OCI-LY1 (cell line): Measurements from ENCODE around the gene FERMT1.

Experiments
- H2AFZ ChIP-seq: fragments of 200-600 bp; sonication (generic), shearing (Covaris generic); 2 replicates; pipeline ENCODE4 v1.6.0; 2014; ENCODE audit warnings: antibody characterized with exemption, mild to moderate bottlenecking, low read length
- H3F3A ChIP-seq: fragments of 200-600 bp; sonication (generic), shearing (Covaris generic); 2 replicates; pipeline ENCODE4 v1.6.0; 2014; ENCODE audit warnings: mild to moderate bottlenecking, antibody characterized with exemption, low read length, moderate library complexity; ENCODE audit not compliant: insufficient read depth
- H3K27ac ChIP-seq: fragments of 200-600 bp; sonication (generic); 2 replicates; pipeline ENCODE4 v1.5.1; 2014; ENCODE audit warnings: low read length, mixed run types, mild to moderate bottlenecking, low read depth; ENCODE audit not compliant: poor library complexity, severe bottlenecking
- H3K27me3 ChIP-seq: fragments of 200-600 bp; sonication (generic); 2 replicates; pipeline ENCODE4 v1.6.0; 2014; ENCODE audit warnings: antibody characterized with exemption, mild to moderate bottlenecking, low read length, moderate library complexity; ENCODE audit not compliant: insufficient read depth
- H3K36me3 ChIP-seq: fragments of 200-600 bp; sonication (generic); 2 replicates; pipeline ENCODE4 v1.6.1; 2014; ENCODE audit warnings: mild to moderate bottlenecking, antibody characterized with exemption, low read length, moderate library complexity, mixed read lengths; ENCODE audit not compliant: insufficient read depth
- H3K4me1 ChIP-seq: fragments of 200-600 bp; sonication (generic); 2 replicates; pipeline ENCODE4 v1.5.1; 2014; ENCODE audit warnings: mild to moderate bottlenecking, low read length, moderate library complexity; ENCODE audit not compliant: insufficient read depth, severe bottlenecking
- H3K4me2 ChIP-seq: fragments of 200-600 bp; sonication (generic), shearing (Covaris generic); 2 replicates; pipeline ENCODE4 v1.6.1; 2014; ENCODE audit warnings: low read length
- H3K4me3 ChIP-seq: fragments of 200-600 bp; sonication (generic); 2 replicates; pipeline ENCODE4 v1.5.1; 2014; ENCODE audit warnings: low read length, low read depth, mild to moderate bottlenecking, mixed read lengths; ENCODE audit not compliant: poor library complexity, severe bottlenecking
- H3K79me2 ChIP-seq: fragments of 200-600 bp; shearing (Covaris generic); 2 replicates; pipeline ENCODE4 v1.6.1; 2016; ENCODE audit warnings: mixed run types, low read length, mixed read lengths; ENCODE audit not compliant: insufficient read depth
- H3K9ac ChIP-seq: fragments of 200-600 bp; sonication (generic), shearing (Covaris generic); 2 replicates; pipeline ENCODE4 v1.6.1; 2014; ENCODE audit warnings: mild to moderate bottlenecking, low read length, mixed read lengths
- H3K9me2 ChIP-seq: fragments of 200-600 bp; sonication (generic), shearing (Covaris generic); 2 replicates; pipeline ENCODE4 v1.6.1; 2014; ENCODE audit warnings: low read depth, mild to moderate bottlenecking, low read length, mixed read lengths
- H3K9me3 ChIP-seq: fragments of 200-600 bp; shearing (Covaris generic); 2 replicates; pipeline ENCODE4 v1.6.1; 2014; ENCODE audit warnings: low read length, mixed read lengths
- H4K20me1 ChIP-seq: fragments of 200-600 bp; sonication (generic), shearing (Covaris generic); 2 replicates; pipeline ENCODE4 v1.6.0; 2016; ENCODE audit warnings: mild to moderate bottlenecking, low read length; ENCODE audit not compliant: insufficient read depth
- CTCF ChIP-seq: fragments of 200-600 bp; sonication (generic), shearing (Covaris generic); IDR thresholded peaks from 2 replicates; pipeline ENCODE4 v1.5.1; 2017; ENCODE audit warnings: mild to moderate bottlenecking, antibody characterized with exemption, low read length, moderate library complexity, mixed read lengths
- EZH2 ChIP-seq: fragments of 200-600 bp; sonication (generic), shearing (Covaris generic); IDR thresholded peaks from 2 replicates; pipeline ENCODE4 v1.8.0; 2017; ENCODE audit warnings: borderline replicate concordance, mixed run types, mild to moderate bottlenecking, antibody characterized with exemption, low read length, moderate library complexity, mixed read lengths

FERMT1 gene

GRCh38 chr20:6091661-6092060, 31.2 kb downstream of the FERMT1 start:
- Histone ChIP-seq H3K27ac (no peak overlapping the region), H3K36me3 (no peaks in the 10 kb centered on the region; the same call in 1 of the 2 replicates), H4K20me1 (no peaks in the 10 kb centered on the region), H2AFZ (no peak overlapping the region), H3K79me2 (no peaks in the 10 kb centered on the region), H3K4me2 (no peak overlapping the region), H3K9ac (no peak overlapping the region), H3F3A (no peaks in the 10 kb centered on the region), H3K9me2 (no peaks in the 10 kb centered on the region), H3K4me3 (no peak overlapping the region), H3K27me3 (no peaks in the 10 kb centered on the region), H3K9me3 (no peaks in the 10 kb centered on the region), H3K4me1 (peaks cover 13% of the 10 kb centered on the region)
- TF ChIP-seq EZH2 (no peak), CTCF (no peak)

GRCh38 chr20:6086868-6087267, 36.0 kb downstream of the FERMT1 start:
- Histone ChIP-seq H3K4me1 (no peaks in the 10 kb centered on the region), H3K9me3 (no peaks in the 10 kb centered on the region), H3K27me3 (no peaks in the 10 kb centered on the region), H3K4me3 (no peak overlapping the region), H3K27ac (no peak overlapping the region), H3K9me2 (no peaks in the 10 kb centered on the region), H3K4me2 (no peak overlapping the region), H2AFZ (no peak overlapping the region), H3K9ac (no peak overlapping the region), H3K36me3 (no peaks in the 10 kb centered on the region; the same call in 1 of the 2 replicates), H4K20me1 (no peaks in the 10 kb centered on the region), H3F3A (no peaks in the 10 kb centered on the region), H3K79me2 (no peaks in the 10 kb centered on the region)
- no peak for TF ChIP-seq EZH2
- no peak for TF ChIP-seq CTCF

- H3K79me2 ChIP-seq: no peaks in the 10 kb centered on the region
- H3K4me3 ChIP-seq: no peak overlapping the region
- H3K9me2 ChIP-seq: no peaks in the 10 kb centered on the region
- H4K20me1 ChIP-seq: no peaks in the 10 kb centered on the region
- H3K4me2 ChIP-seq: no peak overlapping the region
- no peaks in the 10 kb centered on the region for H3F3A ChIP-seq
- H3K4me1 ChIP-seq: no peaks in the 10 kb centered on the region
- H2AFZ ChIP-seq: no peak overlapping the region
- no peaks in the 10 kb centered on the region for H3K9me3 ChIP-seq
- H3K27ac ChIP-seq: no peak overlapping the region
- peaks cover 4% of the 10 kb centered on the region; the same call in 1 of the 2 replicates for H3K27me3 ChIP-seq
- H3K9ac ChIP-seq: no peak overlapping the region
- no peak for TF ChIP-seq CTCF
- TF ChIP-seq EZH2: no peak
- H3K36me3 ChIP-seq: no peaks in the 10 kb centered on the region; the same call in 1 of the 2 replicates
These were observed 38.9 kb downstream of the FERMT1 start for GRCh38 chr20:6083926-6084325.
